Erythroblast (primary cell): Measurements from ENCODE around the gene TRIM29.

Experiments
- GATA1 ChIP-seq: IDR thresholded peaks from 2 replicates; pipeline ENCODE4 v1.6.1; 2011; ENCODE audit warnings: low read depth, mild to moderate bottlenecking, control low read depth, low read length, moderate library complexity
- POLR2A ChIP-seq: IDR thresholded peaks from 2 replicates; pipeline ENCODE4 v1.6.1; 2011; ENCODE audit warnings: mild to moderate bottlenecking, low read length

GRCh38 chr11:120132645-120133185, 5.2 kb downstream of the TRIM29 start:
- TF ChIP-seq POLR2A (no peak), GATA1 (no peak)
